Fibroblast of lung (primary cell): ENCODE results near the gene NCOA4. TPM values are rescaled to one million over a fixed set of nuclear protein-coding genes. Genes with fewer than 3 reads are reported as not detected.
A peak's percentile ranks its signal among the peaks of the same experiment; 100 is the strongest.

Experiments used
- DNase-seq, 2 donors: peaks; one replicate each; pipeline versions ENCODE4 v3.0.0 to v3.0.0-alpha.2; 2010; ENCODE audit warnings: low read depth in 2 of 2
- H2AFZ ChIP-seq: 2 replicates; pipeline ENCODE4 v1.5.1; 2012; ENCODE audit warnings: low read length, control low read depth, inconsistent platforms
- H3K27ac ChIP-seq: 2 replicates; pipeline ENCODE4 v1.5.1; 2011; ENCODE audit warnings: low read length, control low read depth; ENCODE audit not compliant: insufficient read depth
- H3K27me3 ChIP-seq: 2 replicates; pipeline ENCODE4 v1.5.1; 2011; ENCODE audit warnings: mild to moderate bottlenecking, low read length; ENCODE audit not compliant: control insufficient read depth, insufficient read depth
- H3K36me3 ChIP-seq: 2 replicates; pipeline ENCODE4 v1.5.1; 2011; ENCODE audit warnings: low read length; ENCODE audit not compliant: control insufficient read depth, insufficient read depth
- H3K4me1 ChIP-seq: 2 replicates; pipeline ENCODE4 v1.5.1; 2011; ENCODE audit warnings: low read length; ENCODE audit not compliant: control insufficient read depth, insufficient read depth; ENCODE audit errors: extremely low read depth
- H3K4me2 ChIP-seq: 2 replicates; pipeline ENCODE4 v1.5.1; 2011; ENCODE audit warnings: low read length, control low read depth; ENCODE audit not compliant: insufficient read depth; ENCODE audit errors: extremely low read depth
- H3K4me3 ChIP-seq, 4 experiments: fragments of 200-600 bp in 1 of 4; sonication (generic) in 1 of 4; replicated peaks in 1 of 4; 2 replicates each; pipeline ENCODE4 v1.5.1; 2011 to 2016; ENCODE audit warnings: low read length in 4 of 4, low read depth in 3 of 4, mild to moderate bottlenecking in 3 of 4, control low read depth in 2 of 4, inconsistent platforms in 1 of 4, mixed read lengths in 1 of 4; ENCODE audit not compliant: insufficient read depth in 1 of 4; ENCODE audit errors: control extremely low read depth in 1 of 4
- H3K79me2 ChIP-seq: 2 replicates; pipeline ENCODE4 v1.5.1; 2012; ENCODE audit warnings: mild to moderate bottlenecking, low read length, inconsistent platforms; ENCODE audit not compliant: control insufficient read depth, insufficient read depth
- H3K9ac ChIP-seq: 2 replicates; pipeline ENCODE4 v1.5.1; 2011; ENCODE audit warnings: mild to moderate bottlenecking, low read length, control low read depth; ENCODE audit not compliant: insufficient read depth
- H3K9me3 ChIP-seq: 2 replicates; pipeline ENCODE4 v1.5.1; 2012; ENCODE audit warnings: low read depth, low read length; ENCODE audit not compliant: control insufficient read depth, insufficient read depth
- H4K20me1 ChIP-seq: 2 replicates; pipeline ENCODE4 v1.5.1; 2011; ENCODE audit warnings: low read length; ENCODE audit not compliant: control insufficient read depth, insufficient read depth; ENCODE audit errors: extremely low read depth
- CTCF ChIP-seq, 2 donors: IDR thresholded peaks in 1 of 2; conservative IDR thresholded peaks in 1 of 2; 1 replicate in 1 of 2; 2 replicates in 1 of 2; pipeline ENCODE4 v1.5.1; 2011 to 2012; ENCODE audit warnings: low read length in 2 of 2, control low read depth in 1 of 2, inconsistent platforms in 1 of 2, low read depth in 1 of 2, mild to moderate bottlenecking in 1 of 2
- EZH2 ChIP-seq: IDR thresholded peaks from 2 replicates; pipeline ENCODE4 v1.5.1; 2012; ENCODE audit warnings: low read length, control low read depth, mild to moderate bottlenecking; ENCODE audit errors: missing control alignments
- polyA plus RNA-seq, 2 donors: library from polyadenylated mRNA; depleted of rRNA in 1 of 2; stranded (reverse) in 1 of 2; unstranded in 1 of 2; fragments of >200 nt; gene quantifications; 2 replicates each; pipeline ENCODE4 v1.2.1, GENCODE V29; 2011 to 2012; ENCODE audit warnings: missing spikeins in 1 of 2
- total RNA-seq: library from RNA; depleted of rRNA; stranded (reverse); fragments of >200 nt; gene quantifications from 2 replicates; pipeline ENCODE4 v1.2.1, GENCODE V29; 2014

The NCOA4 gene
- total and polyA plus RNA-seq, 2 donors (not counting 1 experiment from before 2014, with no cell fraction given): 140 to 175 TPM

GRCh38 chr10:46028584-46029460 is 1.6 kb downstream of the NCOA4 start:
- peaks cover 5% of the 10 kb centered on the region for H4K20me1 ChIP-seq
- TF ChIP-seq CTCF (conservative IDR thresholded peaks at IDR 0.05 in 1 of 2, IDR thresholded peaks at IDR 0.05 in 1 of 2; ENCODE audit: low read depth in 1 of 2, low read length in 2 of 2): peak; percentile 68 to 80
- no peak for TF ChIP-seq EZH2
- no peak overlapping the region for H2AFZ ChIP-seq
- H3K4me3 ChIP-seq: peak overlapping the region; percentile 80 to 92 (median 87)
- peak overlapping the region; percentile 95 for H3K9ac ChIP-seq
- no peaks in the 10 kb centered on the region for H3K9me3 ChIP-seq
- peak overlapping the region; percentile 91 for H3K27ac ChIP-seq
- no peaks in the 10 kb centered on the region for H3K36me3 ChIP-seq
- H3K79me2 ChIP-seq: peaks cover 64% of the 10 kb centered on the region
- DNase-seq: peak; percentile 76 to 82
- H3K27me3 ChIP-seq: no peaks in the 10 kb centered on the region
- peak overlapping the region; percentile 98 for H3K4me2 ChIP-seq
- peaks cover 5% of the 10 kb centered on the region for H3K4me1 ChIP-seq

- Histone ChIP-seq H3K36me3 (no peaks in the 10 kb centered on the region), H3K27me3 (no peaks in the 10 kb centered on the region), H3K79me2 (peaks cover 80% of the 10 kb centered on the region), H3K4me3 (no peak overlapping the region), H3K9ac (no peak overlapping the region), H3K4me1 (peaks cover 6% of the 10 kb centered on the region), H3K27ac (no peak overlapping the region), H2AFZ (no peak overlapping the region), H3K4me2 (no peak overlapping the region), H4K20me1 (peaks cover 5% of the 10 kb centered on the region), H3K9me3 (no peaks in the 10 kb centered on the region)
- TF ChIP-seq CTCF (conservative IDR thresholded peaks at IDR 0.05 in 1 of 2, IDR thresholded peaks at IDR 0.05 in 1 of 2; ENCODE audit: low read depth in 1 of 2, low read length in 2 of 2) (no peak), EZH2 (no peak)
- DNase-seq: peak in 1 of 2 donors; percentile 32
Measured at GRCh38 chr10:46026106-46026505, 4.3 kb downstream of the NCOA4 start.

- H3K4me2 ChIP-seq: no peak overlapping the region
Measured at GRCh38 chr10:46025406-46025805, 5.0 kb downstream of the NCOA4 start.

More at GRCh38 chr10:46025406-46025805, 5.0 kb downstream of the NCOA4 start:
- H4K20me1 ChIP-seq: peaks cover 5% of the 10 kb centered on the region
- TF ChIP-seq EZH2 (no peak), CTCF (conservative IDR thresholded peaks at IDR 0.05 in 1 of 2, IDR thresholded peaks at IDR 0.05 in 1 of 2; ENCODE audit: low read depth in 1 of 2, low read length in 2 of 2) (no peak)
- H3K27ac ChIP-seq: peak overlapping the region; percentile 46
- no peak overlapping the region for H3K4me3 ChIP-seq
- peaks cover 86% of the 10 kb centered on the region for H3K79me2 ChIP-seq
- peaks cover 6% of the 10 kb centered on the region for H3K4me1 ChIP-seq
- no peak overlapping the region for H2AFZ ChIP-seq
- no peaks in the 10 kb centered on the region for H3K27me3 ChIP-seq
- no peaks in the 10 kb centered on the region for H3K9me3 ChIP-seq
- H3K36me3 ChIP-seq: no peaks in the 10 kb centered on the region
- DNase-seq: no peak
- H3K9ac ChIP-seq: no peak overlapping the region
